GM18498 (cell line): ENCODE measurements around the gene PYGL.
"Not testable (repeated sequence)": the region's sequence is repeated elsewhere in the genome, so short reads cannot be mapped to it uniquely, and the experiment has no call there.

Experiments used
- ATAC-seq: cut with Tn5 transposase; IDR thresholded peaks from one replicate; pipeline ENCODE4 v1.9.1; 2021; ENCODE audit warnings: mild to moderate bottlenecking, moderate library complexity; ENCODE audit not compliant: unreplicated experiment

Gene PYGL

GRCh38 chr14:50955373-50956043, 11.2 kb upstream of the PYGL start:
- ATAC-seq: no peak

DNA sequence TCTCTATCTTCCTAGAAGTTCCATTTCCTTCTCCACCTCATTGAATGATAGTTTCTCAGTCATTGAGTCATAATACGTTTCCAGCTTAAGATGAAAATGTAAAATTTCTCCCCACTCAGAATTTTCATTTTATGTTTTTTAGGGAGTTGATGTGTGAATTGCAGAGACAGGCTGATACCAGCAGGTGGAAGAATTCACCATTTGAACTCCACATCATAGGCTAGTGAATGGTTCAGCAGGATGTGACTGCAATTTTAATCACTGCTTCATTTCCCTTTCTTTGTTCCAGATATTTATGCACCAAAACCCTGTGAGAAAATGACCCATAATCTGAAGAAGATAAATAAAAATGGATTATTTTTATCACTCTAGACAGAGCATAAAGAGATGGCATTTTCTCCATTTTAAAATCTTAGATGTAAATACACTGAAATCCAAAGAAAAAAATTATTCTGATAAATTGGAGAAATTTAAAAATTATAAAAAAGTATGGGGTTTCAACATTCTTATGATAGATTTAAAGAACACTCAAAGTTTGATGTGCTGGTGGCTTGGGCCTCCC, 10.6 kb upstream of the PYGL start:
- ATAC-seq: no peak

GRCh38 chr14:50953502-50953901, 9.2 kb upstream of the PYGL start:
- ATAC-seq: no peak

- no peak for ATAC-seq
Observed at GRCh38 chr14:50951032-50951431, 6.7 kb upstream of the PYGL start.

DNA sequence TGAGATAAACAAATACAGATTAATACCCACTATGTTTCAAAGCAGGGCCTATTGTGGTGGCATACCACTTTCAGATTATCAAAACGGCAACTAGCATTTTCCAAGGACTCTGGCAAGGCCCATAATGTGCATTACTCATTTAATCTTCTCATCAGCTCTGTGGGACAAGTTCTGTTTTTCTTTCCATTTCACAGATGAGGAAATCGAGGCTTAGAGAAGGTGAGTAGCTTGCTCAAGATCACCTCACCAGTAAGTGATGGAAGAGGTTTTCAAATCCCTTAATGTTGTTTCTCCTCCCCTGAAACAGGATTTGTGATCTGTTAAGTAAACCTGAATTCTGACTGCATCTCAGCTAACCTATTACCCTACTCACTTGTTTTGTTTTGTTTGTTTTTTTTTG, 3.9 kb upstream of the PYGL start:
- no peak for ATAC-seq

DNA sequence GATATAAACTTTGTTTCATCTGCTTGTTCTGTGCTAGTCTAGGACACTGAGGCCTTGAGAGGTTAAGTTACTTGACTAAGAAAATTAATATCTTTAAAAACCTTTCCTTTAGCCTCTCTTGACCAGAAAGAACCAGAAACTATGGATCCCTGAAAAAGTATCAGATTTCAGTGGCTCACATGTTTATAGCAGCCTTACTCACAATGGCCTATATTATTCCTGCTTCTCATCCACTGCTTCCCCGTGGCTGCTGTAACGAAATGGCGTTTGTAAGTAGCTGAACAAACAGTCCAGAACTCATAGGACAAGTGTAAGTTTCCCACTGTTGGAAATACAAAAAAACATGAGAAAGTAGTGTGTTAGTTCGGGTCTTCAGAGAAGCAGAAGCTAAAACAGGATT, 3.2 kb upstream of the PYGL start:
- no peak for ATAC-seq

GRCh38 chr14:50946234-50946935, 2.1 kb upstream of the PYGL start:
- no peak for ATAC-seq

- peak; percentile 22 for ATAC-seq
Observed at GRCh38 chr14:50944647-50945413, 547 bp upstream of the PYGL start.

DNA sequence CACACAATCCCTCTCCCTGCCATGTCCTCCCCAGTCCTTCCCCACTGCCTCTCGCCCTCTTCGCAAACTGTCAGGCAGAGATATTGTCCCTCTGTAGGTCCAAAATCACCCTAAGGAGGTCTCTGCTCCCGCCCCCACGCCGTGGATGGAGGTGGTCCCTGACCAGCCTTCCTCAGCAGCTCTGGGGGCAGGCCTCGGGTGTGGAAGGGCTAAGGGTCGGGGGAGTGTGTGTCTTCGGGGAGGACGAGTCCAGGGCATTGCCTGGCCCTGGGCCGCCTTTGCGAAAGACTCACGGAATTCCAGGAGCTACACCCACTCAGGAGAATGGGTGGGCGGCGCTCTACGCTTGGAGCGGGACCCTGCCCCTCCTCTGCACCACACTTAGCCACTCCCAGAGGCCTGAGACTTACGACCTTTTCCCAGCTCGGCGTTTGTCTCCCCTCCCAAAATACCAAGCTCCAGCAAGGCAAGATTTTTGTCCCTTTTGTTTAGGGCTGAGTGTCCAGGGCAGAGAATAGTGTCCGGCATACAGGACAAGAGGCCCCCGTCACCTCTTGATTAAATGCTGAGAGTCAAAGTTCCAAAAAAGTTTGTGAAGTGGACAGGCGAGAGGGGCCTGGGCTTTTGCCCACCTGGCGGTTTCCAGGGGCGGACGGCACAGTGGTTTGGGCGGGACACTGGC, 881 bp downstream of the PYGL start:
- ATAC-seq: no peak

DNA sequence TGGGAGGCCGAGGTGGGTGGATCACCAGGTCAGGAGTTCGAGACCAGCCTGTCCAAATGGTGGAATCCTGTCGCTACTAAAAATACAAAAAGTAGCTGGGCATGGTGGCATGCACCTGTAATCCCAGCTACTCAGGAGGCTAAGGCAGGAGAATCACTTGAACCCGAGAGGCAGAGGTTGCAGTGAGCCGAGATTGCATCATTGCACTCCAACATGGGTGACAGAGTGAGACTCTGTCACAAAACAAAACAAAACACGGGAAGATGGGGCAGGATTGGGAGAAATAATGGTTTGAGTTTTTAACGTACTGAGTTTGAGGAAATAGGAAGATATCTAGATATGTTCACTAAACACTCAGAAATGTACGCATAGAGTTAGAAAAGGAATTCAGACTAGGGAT, 2.6 kb downstream of the PYGL start:
- not testable (repeated sequence) for ATAC-seq

DNA sequence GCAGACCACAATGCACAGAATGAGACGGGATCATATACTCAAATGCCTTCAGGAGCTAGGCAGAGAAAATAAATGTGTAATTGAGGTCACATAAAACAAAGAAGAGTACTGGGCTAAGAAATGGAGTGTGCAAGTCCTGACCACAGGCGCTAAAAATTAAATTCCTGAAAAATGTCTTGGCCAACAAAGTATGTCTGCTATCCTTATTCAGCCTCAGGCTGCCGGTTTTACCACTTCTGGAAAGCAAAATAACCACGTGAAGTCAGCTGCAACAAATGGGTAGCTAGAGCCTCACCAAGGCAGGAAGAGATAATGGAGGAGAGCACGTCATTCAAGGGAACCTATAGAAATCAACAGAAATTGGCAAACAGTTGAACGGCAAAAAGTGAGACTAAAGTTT, 3.1 kb downstream of the PYGL start:
- no peak for ATAC-seq

GRCh38 chr14:50937800-50938199, 6.5 kb downstream of the PYGL start:
- ATAC-seq: no peak

GRCh38 chr14:50937325-50937724, 7.0 kb downstream of the PYGL start:
- no peak for ATAC-seq

- ATAC-seq: no peak
Observed at GRCh38 chr14:50936882-50937281, 7.4 kb downstream of the PYGL start.

GRCh38 chr14:50936016-50936340, 8.3 kb downstream of the PYGL start:
- ATAC-seq: no peak

DNA sequence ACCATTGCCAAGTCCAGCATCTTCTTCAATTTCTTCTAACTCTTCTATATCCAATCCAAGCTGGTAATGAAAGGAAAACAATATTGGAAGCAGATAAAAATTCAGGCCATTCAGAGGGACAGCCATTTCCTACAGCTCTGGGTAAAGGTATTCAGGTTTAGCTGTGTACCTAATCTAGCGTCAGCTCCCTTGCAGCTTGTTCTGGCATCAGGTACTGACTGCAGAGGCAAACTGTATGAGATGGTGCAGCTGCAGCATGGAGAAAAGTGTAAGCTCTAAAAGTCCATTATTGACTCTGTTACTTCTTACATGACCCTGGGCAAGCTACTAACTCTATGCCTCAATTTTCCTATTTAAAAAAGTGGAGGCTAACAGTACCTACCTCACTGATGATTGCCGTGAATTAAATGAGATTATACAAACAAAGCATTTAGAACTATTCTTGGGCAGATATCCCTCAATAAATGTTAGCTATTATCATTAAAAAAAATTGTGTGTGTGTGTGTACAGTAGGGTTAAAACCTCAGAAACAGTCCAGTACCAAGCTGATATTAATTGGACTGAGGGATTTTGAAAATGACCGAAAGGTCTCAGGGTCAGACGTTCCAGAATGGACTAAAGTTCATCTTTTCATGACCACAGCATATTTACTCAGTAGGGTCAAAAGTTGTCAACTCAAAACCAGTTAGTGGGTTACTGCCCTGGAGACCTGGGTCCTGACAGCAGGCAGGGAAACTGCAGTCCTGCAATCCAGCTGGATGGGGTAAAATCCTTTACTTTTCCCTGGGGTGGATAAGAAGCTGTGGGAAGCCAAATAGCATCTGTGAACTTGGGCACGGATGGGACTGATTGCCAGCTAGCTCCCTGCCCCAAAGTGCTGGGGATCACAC, 8.9 kb downstream of the PYGL start:
- no peak for ATAC-seq

DNA sequence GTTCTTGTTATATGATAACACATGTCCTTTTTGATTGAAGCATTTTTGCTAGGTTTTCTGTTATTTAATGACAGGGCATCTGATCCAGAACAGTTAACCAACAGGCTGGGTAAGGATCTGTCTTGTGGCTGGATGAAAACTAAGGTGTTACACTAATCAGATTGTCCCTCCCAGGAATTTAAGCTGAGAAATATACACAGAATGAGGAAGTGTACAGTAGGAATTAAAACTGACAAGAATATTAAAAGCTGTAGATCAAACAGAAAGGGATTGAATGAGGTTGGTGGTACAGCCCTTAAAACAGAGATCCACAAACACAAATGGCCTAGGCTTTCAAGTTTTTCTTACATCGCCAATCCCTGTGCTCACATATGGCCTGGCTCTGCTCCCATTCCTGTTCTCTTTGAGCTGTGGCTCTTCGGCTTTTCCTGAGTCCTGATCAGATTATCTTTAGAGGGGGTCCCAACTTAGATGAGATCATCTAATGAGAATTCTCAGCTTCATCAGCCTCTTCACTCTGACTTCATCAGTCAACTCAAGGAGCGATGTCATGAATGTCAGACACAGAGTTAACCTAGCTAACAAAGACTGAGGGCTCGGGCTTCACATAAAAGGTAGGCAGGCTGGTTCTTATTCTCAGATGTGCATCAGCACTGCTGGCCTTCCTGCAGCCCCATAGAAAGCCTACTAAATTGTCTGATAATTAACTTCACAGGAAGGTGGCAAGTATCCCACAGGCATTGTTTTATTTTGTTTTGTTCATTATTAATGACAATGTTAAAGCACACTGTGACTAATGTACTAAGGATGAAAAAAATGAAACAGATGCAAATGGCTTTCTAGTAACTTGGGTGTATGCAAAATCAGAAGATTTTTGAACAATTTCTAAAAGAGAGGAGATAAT, 11.4 kb downstream of the PYGL start:
- no peak for ATAC-seq

- no peak for ATAC-seq
Observed at GRCh38 chr14:50932156-50932555, 12.1 kb downstream of the PYGL start.

- ATAC-seq: no peak
Observed at GRCh38 chr14:50931559-50931958, 12.7 kb downstream of the PYGL start.
